ENCODE measurements around the gene PCYT1A. TPM values are rescaled to one million over a fixed set of nuclear protein-coding genes. Genes with fewer than 3 reads are reported as not detected.

Gene PCYT1A
- total and polyA plus RNA-seq, 10 of the 15 experiments (the other 5 are each of a cell fraction or from before 2014, with no cell fraction given), result 10.8 to 64.3 (median 48.6) TPM

GRCh38 chr3:196281962-196282361 is 5.6 kb downstream of the PCYT1A start:
- Histone ChIP-seq H3K9me3 (replicated peaks; ENCODE audit: control insufficient read depth, insufficient read depth, low read length) (no peaks in the 10 kb centered on the region), H3K9ac (ENCODE audit: control insufficient read depth, insufficient read depth, low read length) (no peak overlapping the region), H3K79me2 (ENCODE audit: control insufficient read depth, insufficient read depth, low read length) (peaks cover 88% of the 10 kb centered on the region), H3K4me3 (no peak overlapping the region), H4K20me1 (ENCODE audit: control insufficient read depth, insufficient read depth) (no peaks in the 10 kb centered on the region), H3K4me2 (ENCODE audit: control insufficient read depth, insufficient read depth) (no peak overlapping the region), H3K4me1 (ENCODE audit: control insufficient read depth, insufficient read depth, low read length) (peaks cover 29% of the 10 kb centered on the region), H3K27me3 (replicated peaks in 1 of 2; ENCODE audit: control insufficient read depth in 2 of 2, insufficient read depth in 2 of 2, low read length in 1 of 2) (no peaks in the 10 kb centered on the region), H3K36me3 (ENCODE audit: control insufficient read depth in 2 of 2, insufficient read depth in 2 of 2, low read length in 1 of 2) (no peaks in the 10 kb centered on the region; a peak in 1 of 4 replicates), H3K27ac (ENCODE audit: control insufficient read depth, insufficient read depth) (peak overlapping the region; percentile 71), H2AFZ (ENCODE audit: control insufficient read depth, low read depth, low read length) (no peak overlapping the region)
- ChIA-PET SMC1A (ENCODE audit: uncharacterized antibody, unreplicated experiment) (interaction anchor here (1.0 to 2.8 kb wide), 12 partner anchors 9 to 153 kb away, joined by 3 to 12 read pairs (median 4); partner anchors contain the start of gene DYNLT2B), RAD21 (ENCODE audit: unreplicated experiment) (interaction anchor here (0.6 to 1.6 kb wide), 7 partner anchors 10 to 241 kb away, joined by 3 to 5 read pairs (median 3); no protein-coding TSS in a partner anchor), CTCF (interaction anchor here (0.6 to 1.8 kb wide), 7 partner anchors 16 to 534 kb away, joined by 3 to 13 read pairs (median 3); no protein-coding TSS in a partner anchor), POLR2A (interaction anchor here (0.6 to 1.5 kb wide), 7 partner anchors 9 to 203 kb away, joined by 3 to 4 read pairs (median 3); partner anchors contain the start of gene DYNLT2B)
- no peak for FAIRE-seq
- 95% methylated on average over 4 of the region's 4 CpGs for WGBS (ENCODE audit: insufficient coverage, insufficient replicate concordance, low lambda C conversion rate, missing lambda C conversion rate)
- intact Hi-C loops (cut with micrococcal nuclease; ENCODE audit: unreplicated experiment) (no loop called here), in situ Hi-C loops (cut with MboI) (no loop called here)
- no peak for DNase-seq (ENCODE audit: low read depth, low spot score)
- ATAC-seq, result no peak
- no peak for TF ChIP-seq ZSCAN29 (IDR thresholded peaks at IDR 0.05)
- TF ChIP-seq SMAD5 (IDR thresholded peaks at IDR 0.05; ENCODE audit: low read depth), result no peak
- no peak for TF ChIP-seq MYC (IDR thresholded peaks at IDR 0.05; ENCODE audit: insufficient read depth, insufficient read length, insufficient replicate concordance, low read length, severe bottlenecking)
- TF ChIP-seq BHLHE40 (IDR thresholded peaks at IDR 0.05; ENCODE audit: borderline replicate concordance in 1 of 2, low read depth in 2 of 2, low read length in 1 of 2), result no peak
- no peak for TF ChIP-seq NBN (IDR thresholded peaks at IDR 0.05)
- no peak for TF ChIP-seq POLR2A (IDR thresholded peaks at IDR 0.05; ENCODE audit: low read depth, low read length)
- TF ChIP-seq CBX3 (IDR thresholded peaks at IDR 0.05; ENCODE audit: borderline replicate concordance, low read depth), result no peak
- TF ChIP-seq KDM1A (IDR thresholded peaks at IDR 0.05; ENCODE audit: borderline replicate concordance), result no peak
- no peak for TF ChIP-seq CHD1 (IDR thresholded peaks at IDR 0.05; ENCODE audit: low read depth, low read length)
- TF ChIP-seq SIN3A (IDR thresholded peaks at IDR 0.05; ENCODE audit: low read depth, low read length), result no peak
- no peak for TF ChIP-seq MTA2 (IDR thresholded peaks at IDR 0.05; ENCODE audit: low read depth)
- no peak for TF ChIP-seq MEF2B (IDR thresholded peaks at IDR 0.05; ENCODE audit: partially characterized antibody, poor library complexity, severe bottlenecking)
- TF ChIP-seq FOXK2 (IDR thresholded peaks at IDR 0.05), result no peak
- TF ChIP-seq CEBPZ (IDR thresholded peaks at IDR 0.05; ENCODE audit: low read depth, low read length), result no peak
- no peak for TF ChIP-seq ASH2L (IDR thresholded peaks at IDR 0.05; ENCODE audit: borderline replicate concordance, low read depth)
- no TSS peak for BruUV-seq (replicated peaks)

Data from GM12878 (cell line).